Stimulated activated naive CD8-positive, alpha-beta T cell treated with anti-CD3 and anti-CD28 coated beads, Interleukin-15, Interleukin-2, amounts not matched to agents 100 ng/mL and 50 ng/mL, for 24 hours (primary cell): ENCODE data around the gene OOSP4B.
"Not testable (repeated sequence)": the region's sequence is repeated elsewhere in the genome, so short reads cannot be mapped to it uniquely, and the experiment has no call there.

ENCODE experiments used
- H3K27ac Mint-ChIP-seq: one replicate; pipeline ENCODE4 v1.8.0; 2021; ENCODE audit warnings: mild to moderate bottlenecking, mixed read lengths
- H3K27me3 Mint-ChIP-seq: one replicate; pipeline ENCODE4 v1.8.0; 2021; ENCODE audit warnings: mixed read lengths
- H3K36me3 Mint-ChIP-seq: one replicate; pipeline ENCODE4 v1.8.0; 2021; ENCODE audit warnings: low read depth, mixed read lengths
- H3K4me1 Mint-ChIP-seq: one replicate; pipeline ENCODE4 v1.8.0; 2021; ENCODE audit warnings: low read depth, mixed read lengths
- H3K4me3 Mint-ChIP-seq: one replicate; pipeline ENCODE4 v1.8.0; 2021; ENCODE audit warnings: mild to moderate bottlenecking, mixed read lengths
- H3K9me3 Mint-ChIP-seq: one replicate; pipeline ENCODE4 v1.8.0; 2021; ENCODE audit warnings: mixed read lengths

Gene OOSP4B

DNA sequence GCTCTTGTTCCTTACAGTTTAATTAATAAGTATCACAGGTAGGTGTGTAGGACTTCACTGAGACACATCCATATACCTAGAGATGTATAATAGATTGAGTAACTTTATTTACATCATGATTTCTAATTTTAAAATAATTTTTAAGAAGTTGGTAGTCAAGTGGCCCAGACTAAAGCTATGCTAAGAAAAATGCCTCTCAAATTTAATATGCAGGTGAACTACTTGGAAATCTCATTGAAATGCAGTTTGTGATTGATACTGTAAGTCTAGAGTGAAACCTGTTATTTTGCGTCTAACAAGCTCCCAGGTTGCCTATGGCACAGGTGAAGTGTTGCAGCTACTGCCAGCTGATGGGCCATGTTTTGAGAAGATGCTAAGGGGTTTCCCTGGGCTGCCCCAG is at the start of gene OOSP4B:
Gene OOSP4B, plus strand, starts transcription at position 301 of the 400 bp plus-strand sequence.
- Mint-ChIP-seq H3K27me3 (peaks cover 4% of the 10 kb centered on the region), H3K4me1 (no peaks in the 10 kb centered on the region), H3K9me3 (no peaks in the 10 kb centered on the region)

DNA sequence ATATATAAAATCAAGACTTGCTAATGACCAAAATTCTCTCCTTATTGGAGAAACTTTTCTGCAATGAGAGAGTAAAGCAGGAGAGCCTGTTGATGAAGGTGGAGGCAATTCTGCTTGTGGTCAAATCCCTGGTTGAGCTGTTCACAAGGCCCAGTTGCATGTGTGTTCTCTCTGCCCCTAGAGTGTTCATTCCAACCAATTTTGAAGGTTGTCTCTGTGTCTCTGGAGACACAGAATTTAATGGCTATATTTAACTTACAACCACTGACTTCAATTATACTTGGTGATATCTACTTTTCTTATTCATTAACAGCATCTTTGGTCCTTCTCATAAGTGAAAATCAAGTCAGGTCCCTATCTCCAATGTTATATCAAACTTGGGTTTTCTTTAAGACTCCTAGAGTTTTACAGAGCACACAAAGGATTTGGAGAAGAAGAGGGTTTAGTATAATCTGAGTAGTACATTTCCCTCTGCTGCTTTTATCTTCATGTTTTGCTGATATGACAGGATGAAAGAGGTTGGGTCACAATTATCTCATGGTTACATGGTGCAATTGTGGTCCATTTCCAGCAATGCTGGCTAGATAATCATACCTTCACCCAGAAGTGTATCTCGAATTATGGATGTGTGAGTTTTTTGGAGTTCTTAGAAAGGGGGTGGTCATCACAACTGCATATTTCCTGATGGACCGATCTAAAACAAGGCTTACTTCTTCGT is 49.1 kb upstream of the OOSP4B start:
- Mint-ChIP-seq H3K9me3 (no peaks in the 10 kb centered on the region), H3K4me3 (no peak overlapping the region), H3K4me1 (no peaks in the 10 kb centered on the region), H3K36me3 (no peaks in the 10 kb centered on the region), H3K27ac (no peak overlapping the region), H3K27me3 (peaks cover 4% of the 10 kb centered on the region)

More for the DNA sequence above, at the start of gene OOSP4B:
- no peak within 1 kb of the TSS for H3K27ac Mint-ChIP-seq
- no peaks in the 10 kb centered on the region for H3K36me3 Mint-ChIP-seq
- H3K4me3 Mint-ChIP-seq = no peak within 1 kb of the TSS

DNA sequence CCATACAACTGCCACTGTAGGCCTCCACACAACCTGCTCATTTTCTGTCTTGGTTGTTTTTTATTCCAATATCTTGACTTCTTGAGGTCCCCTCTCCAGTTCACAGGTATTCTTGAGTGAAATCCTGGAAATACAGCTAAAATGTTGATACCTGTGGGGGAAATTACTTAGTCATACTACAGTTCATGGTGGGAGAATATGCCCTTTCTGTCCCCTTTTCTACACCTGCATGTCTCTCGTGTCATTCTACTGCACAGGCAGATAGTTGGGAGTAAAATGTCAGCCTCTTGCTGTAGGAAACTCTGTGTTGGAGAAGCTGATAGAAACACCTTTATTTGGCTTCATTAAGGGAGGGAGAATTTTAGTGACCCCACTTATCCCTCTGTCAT is 48.6 kb upstream of the OOSP4B start:
- H3K36me3 Mint-ChIP-seq = no peaks in the 10 kb centered on the region
- no peaks in the 10 kb centered on the region for H3K4me1 Mint-ChIP-seq
- peaks cover 4% of the 10 kb centered on the region for H3K27me3 Mint-ChIP-seq
- no peaks in the 10 kb centered on the region for H3K9me3 Mint-ChIP-seq
- no peak overlapping the region for H3K27ac Mint-ChIP-seq
- H3K4me3 Mint-ChIP-seq = no peak overlapping the region

DNA sequence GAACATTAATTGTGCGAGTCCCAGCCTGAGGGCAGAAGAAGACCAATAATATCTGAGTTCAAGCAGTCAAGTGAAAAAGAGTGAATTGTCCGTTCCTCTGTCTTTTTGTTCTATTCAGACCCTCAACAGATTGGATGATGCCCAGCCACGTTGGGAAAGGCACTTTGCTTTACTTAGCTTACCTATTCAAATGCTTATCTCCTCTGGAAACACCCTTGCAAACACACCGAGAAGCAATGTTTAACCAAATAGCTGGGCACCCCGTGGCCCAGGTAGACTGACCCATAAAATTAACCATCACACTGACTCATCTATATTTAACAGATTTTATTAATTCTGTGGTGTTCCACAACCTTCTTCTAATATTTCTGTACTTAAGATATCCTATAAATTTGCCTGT is 43.9 kb upstream of the OOSP4B start:
- H3K4me1 Mint-ChIP-seq = no peaks in the 10 kb centered on the region

DNA sequence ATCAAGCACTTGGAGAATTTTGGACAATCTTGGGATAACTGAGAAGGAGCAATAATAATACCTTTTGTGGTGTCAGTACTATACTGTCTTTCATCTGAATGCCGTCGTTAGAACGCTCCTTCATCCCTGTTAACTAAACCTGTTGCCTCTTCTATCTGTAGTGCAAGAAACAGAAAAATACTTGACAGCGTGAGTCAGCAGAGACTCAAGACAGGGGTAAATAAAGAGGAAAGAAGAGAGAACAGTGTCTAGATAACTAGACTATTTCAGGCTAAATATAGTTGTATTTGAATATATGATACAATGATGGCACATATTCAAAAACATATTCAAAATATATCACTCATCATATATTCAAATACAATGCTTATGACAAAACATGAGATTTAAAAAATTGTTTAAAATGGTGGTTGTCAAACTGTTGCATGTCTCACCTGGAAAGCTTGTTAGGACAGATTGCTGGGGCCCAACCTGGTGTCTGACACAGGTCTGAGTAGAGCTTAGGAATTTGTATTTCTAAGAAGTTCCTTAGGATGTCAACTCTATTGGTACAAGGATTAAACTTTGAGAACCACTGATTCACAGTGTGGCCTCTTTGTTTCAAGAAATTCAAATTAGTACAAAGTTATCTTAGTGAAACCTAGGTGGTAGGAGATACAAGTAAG is 35.7 kb upstream of the OOSP4B start:
- H3K27ac Mint-ChIP-seq = no peak overlapping the region
- H3K4me1 Mint-ChIP-seq = no peaks in the 10 kb centered on the region
- H3K9me3 Mint-ChIP-seq = no peaks in the 10 kb centered on the region
- peaks cover 21% of the 10 kb centered on the region for H3K27me3 Mint-ChIP-seq
- no peaks in the 10 kb centered on the region for H3K36me3 Mint-ChIP-seq
- H3K4me3 Mint-ChIP-seq = no peak overlapping the region

More for the DNA sequence above, 43.9 kb upstream of the OOSP4B start:
- Mint-ChIP-seq H3K4me3 (no peak overlapping the region), H3K27me3 (no peaks in the 10 kb centered on the region), H3K27ac (no peak overlapping the region), H3K9me3 (no peaks in the 10 kb centered on the region), H3K36me3 (no peaks in the 10 kb centered on the region)

DNA sequence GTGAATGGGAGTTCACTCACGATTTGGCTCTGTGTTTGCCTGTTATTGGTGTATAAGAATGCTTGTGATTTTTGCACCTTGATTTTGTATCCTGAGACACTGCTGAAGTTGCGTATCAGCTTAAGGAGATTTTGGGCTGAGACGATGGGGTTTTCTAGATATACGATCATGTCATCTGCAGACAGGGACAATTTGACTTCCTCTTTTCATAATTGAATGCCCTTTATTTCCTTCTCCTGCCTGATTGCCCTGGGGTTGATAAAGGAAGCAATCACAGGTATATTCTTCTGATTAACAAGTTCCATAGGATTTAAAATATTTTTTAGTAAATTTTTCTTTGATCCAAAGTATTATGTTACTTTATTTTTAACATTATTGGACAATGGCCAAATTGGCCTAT is 34.9 kb upstream of the OOSP4B start:
- not testable (repeated sequence) for H3K9me3 Mint-ChIP-seq, H3K27ac Mint-ChIP-seq, H3K4me3 Mint-ChIP-seq, H3K36me3 Mint-ChIP-seq, H3K4me1 Mint-ChIP-seq
- peaks cover 25% of the 10 kb centered on the region for H3K27me3 Mint-ChIP-seq

DNA sequence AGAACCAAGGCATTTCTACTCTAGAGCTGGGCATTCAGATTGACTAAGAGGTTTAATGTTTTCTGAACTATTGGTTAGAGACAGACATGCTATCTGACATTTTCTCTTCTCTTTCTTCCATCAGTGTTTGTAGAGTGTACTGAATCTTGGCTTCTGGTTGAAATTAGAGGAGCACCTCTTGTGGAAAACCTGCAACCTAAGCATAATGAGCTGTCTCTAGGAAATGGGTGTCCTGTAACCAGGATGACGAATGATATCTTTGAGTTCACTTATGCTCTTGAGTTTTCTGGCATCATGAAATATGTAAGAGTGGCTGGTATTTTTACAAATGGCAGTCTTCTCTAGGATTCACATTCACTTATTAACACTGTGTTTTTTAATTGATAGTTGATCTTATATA is 33.8 kb upstream of the OOSP4B start:
- no peaks in the 10 kb centered on the region for H3K36me3 Mint-ChIP-seq
- peaks cover 25% of the 10 kb centered on the region for H3K27me3 Mint-ChIP-seq
- no peak overlapping the region for H3K27ac Mint-ChIP-seq
- no peaks in the 10 kb centered on the region for H3K9me3 Mint-ChIP-seq
- no peaks in the 10 kb centered on the region for H3K4me1 Mint-ChIP-seq
- H3K4me3 Mint-ChIP-seq = no peak overlapping the region

DNA sequence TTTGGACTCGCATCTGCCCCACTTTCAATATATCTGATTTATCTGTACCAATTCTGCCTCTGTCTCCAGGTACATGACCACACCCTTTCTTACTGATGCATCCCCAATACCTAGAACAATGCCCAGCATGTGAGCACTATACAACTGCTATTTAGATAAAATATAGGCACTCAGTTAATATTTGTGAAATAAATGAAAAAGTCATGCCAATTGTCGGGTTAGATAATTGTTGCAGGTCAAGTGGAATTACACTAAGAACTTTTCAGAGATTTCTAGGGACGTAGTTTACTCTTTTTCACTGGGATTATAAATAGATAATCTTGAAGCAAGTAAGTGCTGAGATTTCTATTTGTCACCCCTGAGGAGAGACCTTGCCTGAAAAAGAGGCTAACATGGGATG is 32.6 kb upstream of the OOSP4B start:
- Mint-ChIP-seq H3K36me3 (no peaks in the 10 kb centered on the region), H3K9me3 (no peaks in the 10 kb centered on the region), H3K4me1 (no peaks in the 10 kb centered on the region), H3K27ac (no peak overlapping the region), H3K4me3 (no peak overlapping the region), H3K27me3 (peaks cover 17% of the 10 kb centered on the region)

DNA sequence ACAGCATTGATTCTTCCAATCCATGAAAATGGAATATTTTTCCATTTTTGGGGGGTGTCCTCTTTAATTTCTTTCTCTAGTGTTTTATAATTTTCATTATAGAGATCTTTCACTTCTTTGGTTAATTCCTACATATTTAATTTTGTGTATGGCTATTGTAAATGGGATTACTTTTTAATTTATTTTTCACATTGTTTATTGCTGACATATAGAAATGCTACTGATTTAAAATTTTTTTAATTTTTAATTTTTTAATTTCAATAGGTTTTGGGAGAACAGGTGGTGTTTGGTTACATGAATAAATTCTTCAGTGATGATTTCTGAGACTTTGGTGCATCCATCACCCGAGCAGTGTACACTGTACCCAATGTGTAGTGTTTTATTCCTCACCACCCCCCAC is 26.6 kb upstream of the OOSP4B start:
- Mint-ChIP-seq H3K36me3 (peaks cover 4% of the 10 kb centered on the region), H3K27ac (no peak overlapping the region), H3K9me3 (peaks cover 17% of the 10 kb centered on the region), H3K4me3 (no peak overlapping the region), H3K4me1 (no peaks in the 10 kb centered on the region), H3K27me3 (peaks cover 13% of the 10 kb centered on the region)

DNA sequence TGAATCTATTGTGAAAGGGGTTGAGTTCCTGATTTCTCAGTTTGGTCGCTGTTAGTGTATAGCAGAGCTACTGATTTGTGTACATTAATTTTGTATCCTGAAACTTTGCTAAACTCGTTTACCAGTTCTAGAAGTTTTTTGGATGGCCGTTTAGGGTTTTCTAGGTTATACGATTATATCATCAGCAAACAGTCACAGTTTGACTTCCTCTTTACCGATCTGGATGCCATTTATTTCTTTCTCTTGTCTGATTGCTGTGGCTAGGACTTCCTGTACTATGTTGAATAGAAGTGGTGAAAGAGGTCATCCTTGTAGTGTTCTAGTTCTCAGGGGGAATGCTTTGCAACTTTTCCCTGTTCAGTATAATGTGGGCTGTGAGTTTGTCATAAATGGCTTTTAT is 24.6 kb upstream of the OOSP4B start:
- Mint-ChIP-seq H3K4me3 (no peak overlapping the region), H3K36me3 (peaks cover 4% of the 10 kb centered on the region), H3K4me1 (no peaks in the 10 kb centered on the region), H3K27ac (no peak overlapping the region), H3K9me3 (peaks cover 17% of the 10 kb centered on the region), H3K27me3 (peaks cover 12% of the 10 kb centered on the region)

DNA sequence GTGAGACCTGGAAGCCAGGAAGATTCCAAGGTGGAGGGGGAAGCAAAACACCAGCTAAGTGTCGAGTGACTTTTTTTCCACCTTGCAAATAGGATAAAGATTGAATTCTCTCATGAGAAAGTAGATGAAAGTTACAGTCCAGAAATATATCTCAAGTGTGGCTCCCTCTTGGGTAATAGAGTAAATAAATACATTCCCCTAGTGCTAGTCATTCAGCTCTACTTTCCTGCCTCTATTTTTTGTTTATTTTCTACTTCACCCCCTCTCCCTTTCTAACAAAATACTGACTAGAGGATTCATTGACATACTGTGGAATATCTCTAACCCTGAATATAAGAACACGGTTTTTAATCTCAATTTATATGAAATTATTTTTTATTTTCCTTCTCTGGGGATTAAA is 19.2 kb upstream of the OOSP4B start:
- H3K36me3 Mint-ChIP-seq = no peaks in the 10 kb centered on the region
- no peaks in the 10 kb centered on the region for H3K9me3 Mint-ChIP-seq
- H3K27me3 Mint-ChIP-seq = peaks cover 27% of the 10 kb centered on the region
- H3K27ac Mint-ChIP-seq = no peak overlapping the region
- no peak overlapping the region for H3K4me3 Mint-ChIP-seq
- H3K4me1 Mint-ChIP-seq = no peaks in the 10 kb centered on the region

DNA sequence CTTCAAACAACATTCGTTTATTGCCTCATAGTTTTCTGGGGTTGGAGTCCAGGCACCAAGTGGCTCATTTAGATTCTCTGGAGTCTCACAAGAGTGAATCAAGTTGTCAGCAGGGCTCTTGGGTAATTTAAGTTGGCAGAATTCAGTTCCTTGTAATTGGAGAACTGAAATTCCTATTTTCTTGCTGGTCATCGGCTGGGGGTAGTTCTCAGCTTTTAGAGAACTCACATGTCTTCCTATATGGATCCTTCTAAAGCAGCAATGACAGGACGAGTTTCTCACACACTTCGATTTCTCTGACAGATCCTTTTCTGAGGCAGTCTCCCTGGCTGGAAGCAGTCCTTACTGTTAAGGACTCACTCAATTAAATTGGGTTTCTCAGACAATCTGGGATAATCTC is 17.3 kb upstream of the OOSP4B start:
- Mint-ChIP-seq H3K27ac (no peak overlapping the region), H3K4me3 (no peak overlapping the region), H3K27me3 (peaks cover 24% of the 10 kb centered on the region), H3K4me1 (no peaks in the 10 kb centered on the region), H3K9me3 (no peaks in the 10 kb centered on the region), H3K36me3 (no peaks in the 10 kb centered on the region)

DNA sequence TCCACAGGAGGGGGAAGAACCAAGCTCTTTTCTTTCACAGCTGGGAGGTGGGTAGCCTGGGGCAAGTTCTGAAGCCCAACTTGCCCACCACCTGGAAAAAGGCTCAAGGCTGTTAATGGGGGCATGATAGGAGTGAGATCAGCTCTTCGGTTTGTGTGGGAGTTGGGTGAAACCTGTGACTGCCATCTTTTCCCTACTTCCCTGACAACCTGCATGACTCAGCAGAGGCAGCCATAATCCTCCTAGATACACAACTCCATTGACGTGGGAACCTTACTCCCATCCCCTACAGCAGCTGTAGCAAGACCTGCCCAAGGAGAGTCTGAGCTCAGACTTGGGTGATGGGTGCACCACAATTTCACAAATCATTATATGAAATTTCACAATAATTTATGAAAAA is 13.3 kb upstream of the OOSP4B start:
- no peak overlapping the region for H3K4me3 Mint-ChIP-seq

DNA sequence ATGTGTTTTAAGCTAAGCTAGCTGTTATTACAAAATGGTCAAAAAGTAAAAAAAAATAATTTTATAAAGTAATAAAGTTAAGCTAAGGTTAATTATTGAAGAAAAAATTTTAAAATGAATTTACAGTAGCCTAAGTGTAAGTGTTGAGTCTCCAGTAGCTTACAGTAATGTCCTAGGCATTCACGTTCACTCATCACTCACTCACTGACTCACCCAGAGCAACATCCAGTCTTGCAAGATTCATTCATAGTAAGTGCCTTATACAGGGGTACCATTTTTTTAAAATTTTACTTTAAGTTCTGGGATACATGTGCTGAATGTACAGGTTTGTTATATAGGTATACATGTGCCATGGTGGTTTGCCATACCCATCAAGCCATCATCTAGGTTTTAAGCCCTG is 11.6 kb upstream of the OOSP4B start:
- Mint-ChIP-seq H3K4me1 (no peaks in the 10 kb centered on the region), H3K4me3 (no peak overlapping the region), H3K27me3 (peaks cover 10% of the 10 kb centered on the region), H3K36me3 (no peaks in the 10 kb centered on the region), H3K27ac (no peak overlapping the region), H3K9me3 (no peaks in the 10 kb centered on the region)

More for the DNA sequence above, 13.3 kb upstream of the OOSP4B start:
- no peaks in the 10 kb centered on the region for H3K36me3 Mint-ChIP-seq
- no peaks in the 10 kb centered on the region for H3K4me1 Mint-ChIP-seq
- H3K9me3 Mint-ChIP-seq = no peaks in the 10 kb centered on the region
- H3K27me3 Mint-ChIP-seq = peaks cover 17% of the 10 kb centered on the region
- H3K27ac Mint-ChIP-seq = no peak overlapping the region

DNA sequence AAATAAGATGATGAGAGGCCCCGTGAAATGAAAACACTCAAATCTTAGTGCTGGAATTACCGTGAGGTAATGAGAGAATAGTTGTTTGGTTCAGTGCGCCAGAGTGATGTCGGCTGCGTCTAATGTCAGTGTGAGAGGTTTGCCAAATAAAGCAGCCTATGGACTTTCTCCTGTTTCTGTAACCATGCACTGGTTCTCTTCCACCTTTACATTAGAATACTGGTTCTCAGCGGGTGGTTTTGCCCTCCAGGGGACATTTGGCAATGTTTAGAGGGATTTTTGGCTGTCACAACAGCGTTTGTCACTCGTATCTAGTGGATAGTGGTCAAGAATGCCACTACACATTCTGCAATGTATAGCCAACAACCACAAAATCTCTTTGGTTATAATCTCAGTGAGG is 1.1 kb downstream of the OOSP4B start:
- Mint-ChIP-seq H3K27ac (no peak overlapping the region), H3K27me3 (peaks cover 8% of the 10 kb centered on the region), H3K4me3 (no peak overlapping the region), H3K9me3 (no peaks in the 10 kb centered on the region), H3K36me3 (no peaks in the 10 kb centered on the region), H3K4me1 (no peaks in the 10 kb centered on the region)

DNA sequence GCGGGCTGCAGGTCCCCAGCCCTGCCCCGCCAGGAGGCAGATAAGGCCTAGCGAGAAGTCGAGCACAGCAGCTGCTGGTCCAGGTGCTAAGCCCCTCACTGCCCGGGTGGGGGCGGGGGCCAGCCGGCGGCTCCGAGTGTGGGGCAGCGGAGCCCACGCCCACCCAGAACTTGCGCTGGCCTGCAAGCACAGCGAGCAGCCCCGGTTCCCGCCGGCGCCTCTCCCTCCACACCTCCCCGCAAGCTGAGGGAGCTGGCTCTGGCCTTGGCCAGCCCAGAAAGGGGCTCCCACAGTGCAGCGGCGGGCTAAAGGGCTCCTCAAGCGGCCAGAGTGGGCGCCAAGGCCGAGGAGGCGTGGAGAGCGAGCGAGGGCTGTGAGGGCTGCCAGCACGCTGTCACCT is 3.4 kb downstream of the OOSP4B start:
- H3K4me1 Mint-ChIP-seq, H3K4me3 Mint-ChIP-seq, H3K36me3 Mint-ChIP-seq, H3K27me3 Mint-ChIP-seq, H3K27ac Mint-ChIP-seq, H3K9me3 Mint-ChIP-seq: not testable (repeated sequence)
